IPS-20b (cell line): Measurements from ENCODE around the gene ZNHIT6.
A peak's percentile ranks its signal among the peaks of the same experiment; 100 is the strongest.

ENCODE experiments used
- H3K27ac ChIP-seq: one replicate; pipeline ENCODE4 v1.5.1; 2013; ENCODE audit warnings: low read length
- H3K27me3 ChIP-seq: 2 replicates; pipeline ENCODE4 v1.6.1; 2013; ENCODE audit warnings: mild to moderate bottlenecking, low read length, inconsistent platforms; ENCODE audit not compliant: insufficient read depth
- H3K36me3 ChIP-seq: 2 replicates; pipeline ENCODE4 v1.6.1; 2013; ENCODE audit warnings: low read depth, mild to moderate bottlenecking, inconsistent platforms, low read length, moderate library complexity; ENCODE audit not compliant: insufficient read depth
- H3K4me1 ChIP-seq: 2 replicates; pipeline ENCODE4 v1.6.1; 2013; ENCODE audit warnings: mild to moderate bottlenecking, control low read depth, inconsistent platforms, low read length, moderate library complexity; ENCODE audit not compliant: insufficient read depth
- H3K4me3 ChIP-seq: 2 replicates; pipeline ENCODE4 v1.5.1; 2013; ENCODE audit warnings: mild to moderate bottlenecking, low read length, inconsistent platforms
- H3K9ac ChIP-seq: 2 replicates; pipeline ENCODE4 v1.6.1; 2013; ENCODE audit warnings: low read depth, mild to moderate bottlenecking, inconsistent platforms, low read length, moderate library complexity
- H3K9me3 ChIP-seq: 2 replicates; pipeline ENCODE4 v1.6.1; 2013; ENCODE audit warnings: mild to moderate bottlenecking, low read depth, low read length, inconsistent platforms; ENCODE audit not compliant: insufficient read depth

ZNHIT6 gene

DNA sequence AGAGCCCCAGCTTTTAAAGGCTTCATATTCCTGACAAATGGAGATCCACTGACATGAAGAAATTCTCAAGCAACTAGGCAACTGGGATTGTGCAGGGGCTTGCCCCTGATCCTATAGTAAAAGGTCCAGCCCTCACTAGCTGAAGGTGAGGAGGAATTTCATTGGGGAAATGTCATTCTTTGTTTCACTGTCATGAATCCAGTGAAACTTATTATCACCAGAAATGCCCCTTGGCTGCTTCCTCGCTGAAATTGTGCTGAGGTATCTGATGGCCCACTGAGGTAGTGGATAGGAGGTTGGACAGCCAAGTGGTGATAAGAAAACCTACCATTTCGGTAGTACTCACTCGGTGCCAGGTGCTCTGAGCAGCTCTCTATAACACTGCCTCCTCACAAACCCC is 91.5 kb downstream of the ZNHIT6 start:
- no peak overlapping the region for H3K27ac ChIP-seq

DNA sequence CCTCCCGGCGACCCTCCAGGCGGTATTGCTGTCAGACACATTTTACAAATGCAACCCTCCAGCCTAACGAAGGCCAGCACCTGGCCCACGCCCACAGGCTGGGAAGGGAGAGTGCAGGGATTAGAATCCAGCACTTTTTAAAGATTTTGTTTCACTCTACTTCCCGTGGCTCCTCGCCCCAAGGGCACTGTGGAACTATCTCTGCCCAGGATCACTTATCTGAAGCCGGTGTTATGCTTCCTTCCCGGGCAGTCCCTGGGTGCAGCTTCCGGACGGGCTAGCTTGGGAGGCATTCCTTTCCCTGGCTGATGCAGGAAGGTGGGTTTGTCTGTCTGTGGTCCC is 91.9 kb downstream of the ZNHIT6 start:
- H3K27me3 ChIP-seq: no peaks in the 10 kb centered on the region
- H3K9ac ChIP-seq: no peak overlapping the region
- peaks cover 9% of the 10 kb centered on the region; the same call in 1 of the 2 replicates for H3K9me3 ChIP-seq
- H3K4me1 ChIP-seq: 0 out of 2 replicates have a peak, but pooled peaks cover 5% of the 10 kb centered on the region
- no peak overlapping the region for H3K27ac ChIP-seq
- H3K4me3 ChIP-seq: no peak overlapping the region
- H3K36me3 ChIP-seq: no peaks in the 10 kb centered on the region

More for the DNA sequence above, 91.5 kb downstream of the ZNHIT6 start:
- Histone ChIP-seq H3K4me1 (0 out of 2 replicates have a peak, but pooled peaks cover 5% of the 10 kb centered on the region), H3K27me3 (no peaks in the 10 kb centered on the region), H3K36me3 (no peaks in the 10 kb centered on the region), H3K4me3 (no peak overlapping the region), H3K9ac (no peak overlapping the region), H3K9me3 (peaks cover 13% of the 10 kb centered on the region)

DNA sequence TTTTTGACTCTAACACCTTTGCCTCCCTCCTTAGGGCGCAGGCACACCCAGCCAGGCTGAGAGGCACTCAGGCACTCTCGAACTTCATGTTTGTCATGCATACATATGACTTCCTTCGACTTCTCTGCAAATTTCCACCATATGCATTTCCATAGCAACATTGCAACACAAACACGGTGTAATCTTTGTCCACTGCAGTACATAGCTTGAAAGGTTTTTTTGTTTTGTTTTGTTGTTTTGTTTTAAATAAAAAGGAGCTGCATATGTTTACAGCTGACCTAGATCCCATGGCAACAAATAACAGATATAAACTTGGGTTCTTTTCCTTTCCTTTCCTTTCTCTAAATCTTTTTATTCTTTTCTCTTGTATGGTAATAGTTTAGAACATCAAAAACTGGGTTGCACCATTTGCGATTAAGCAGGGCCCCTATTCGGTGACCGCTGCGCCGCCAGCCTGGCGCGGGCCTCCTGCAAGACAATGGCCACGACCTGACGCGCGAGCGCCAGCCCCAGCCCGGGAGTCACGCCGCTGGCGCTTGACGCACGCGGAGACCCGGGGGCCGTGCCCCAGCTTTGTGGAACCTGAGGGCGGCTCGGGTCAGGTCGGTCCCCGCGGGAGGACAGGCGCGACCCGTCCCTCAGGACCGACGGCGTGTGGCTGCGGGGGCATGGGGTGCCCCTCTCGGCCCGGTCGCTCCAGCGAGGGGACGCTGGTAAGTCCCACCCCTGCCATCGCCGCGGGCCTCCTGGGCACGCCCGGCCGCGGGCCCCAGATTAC is 92.5 kb downstream of the ZNHIT6 start:
- H3K27me3 ChIP-seq: no peaks in the 10 kb centered on the region
- H3K27ac ChIP-seq: no peak overlapping the region
- no peak overlapping the region for H3K9ac ChIP-seq
- peaks cover 4% of the 10 kb centered on the region; the same call in 1 of the 2 replicates for H3K9me3 ChIP-seq
- no peak overlapping the region for H3K4me3 ChIP-seq
- 0 out of 2 replicates have a peak, but pooled peaks cover 5% of the 10 kb centered on the region for H3K4me1 ChIP-seq
- no peaks in the 10 kb centered on the region for H3K36me3 ChIP-seq

DNA sequence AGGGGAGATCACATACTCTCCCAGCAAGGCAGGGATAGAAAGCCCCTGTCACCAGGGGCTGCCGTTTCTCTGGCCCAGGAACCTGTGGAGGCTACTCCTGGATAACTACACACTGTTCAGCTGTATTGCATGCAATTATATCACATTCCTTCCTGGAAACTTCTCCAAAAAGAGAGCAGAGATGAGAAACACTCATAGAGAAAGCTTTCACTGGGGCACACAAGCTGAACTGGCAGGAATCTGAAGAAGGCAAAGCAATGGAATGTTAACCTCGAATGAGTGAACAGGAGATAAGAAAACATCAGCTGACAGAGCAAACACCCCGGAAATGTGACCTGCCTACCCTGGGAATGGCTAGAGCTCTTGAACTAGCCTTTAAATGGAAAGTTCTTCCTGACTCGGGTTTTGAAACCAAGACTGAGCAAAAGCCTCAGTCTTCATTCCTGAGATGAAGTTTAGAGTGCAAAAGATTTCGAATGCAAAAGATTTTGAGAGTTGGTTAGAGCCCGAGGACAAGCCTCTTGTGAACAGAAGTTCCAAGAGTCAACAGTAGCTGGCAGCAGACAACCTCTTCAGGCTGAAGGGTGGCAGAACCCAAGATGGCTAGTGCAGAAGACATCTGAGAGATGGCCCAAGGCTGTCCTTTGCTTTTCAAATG is 95.4 kb downstream of the ZNHIT6 start:
- Histone ChIP-seq H3K27ac (no peak overlapping the region), H3K9ac (no peak overlapping the region), H3K4me3 (no peak overlapping the region), H3K4me1 (peaks cover 13% of the 10 kb centered on the region), H3K9me3 (no peaks in the 10 kb centered on the region), H3K27me3 (no peaks in the 10 kb centered on the region), H3K36me3 (no peaks in the 10 kb centered on the region)

DNA sequence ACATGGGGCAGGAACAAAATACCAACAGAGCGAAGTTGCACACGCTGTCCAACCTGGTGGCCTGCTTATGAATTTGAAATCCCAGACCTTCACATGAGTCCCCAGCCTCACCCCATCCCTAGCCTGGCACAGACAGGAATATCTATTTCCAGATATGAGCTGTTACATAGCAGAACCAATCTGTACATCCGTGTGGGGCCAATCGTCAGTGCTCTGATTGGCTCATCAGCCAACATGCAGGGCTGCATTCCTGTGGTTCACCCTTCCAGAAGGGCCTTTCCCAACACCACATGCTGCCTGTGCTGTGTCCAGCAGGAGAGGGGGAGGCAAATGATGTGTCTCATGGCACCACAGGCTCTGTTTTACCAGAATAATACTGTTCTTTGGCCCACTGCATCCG is 96.4 kb downstream of the ZNHIT6 start:
- no peak overlapping the region for H3K4me3 ChIP-seq
- no peaks in the 10 kb centered on the region for H3K27me3 ChIP-seq
- H3K9me3 ChIP-seq: no peaks in the 10 kb centered on the region
- no peak overlapping the region for H3K9ac ChIP-seq
- peaks cover 19% of the 10 kb centered on the region for H3K4me1 ChIP-seq
- H3K27ac ChIP-seq: no peak overlapping the region
- no peaks in the 10 kb centered on the region for H3K36me3 ChIP-seq

DNA sequence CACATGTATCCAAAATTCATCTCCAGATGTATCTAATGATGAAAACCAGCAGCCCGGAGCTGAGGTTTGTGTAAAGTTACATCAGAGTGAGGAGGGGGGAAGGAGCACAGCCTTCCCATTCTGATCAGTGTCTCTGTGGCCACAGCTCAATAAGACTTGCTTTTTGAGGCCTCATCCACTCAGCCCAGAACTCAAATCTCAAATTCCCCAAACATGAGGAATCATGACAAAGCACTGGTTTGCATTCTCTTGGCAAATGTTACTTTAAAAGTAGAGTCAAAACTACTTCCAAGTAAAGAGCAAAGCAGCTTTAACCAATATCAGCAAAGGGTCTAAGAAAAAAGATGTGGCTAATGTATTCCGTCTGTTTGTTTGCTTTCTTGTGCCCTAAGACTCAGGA is 96.8 kb downstream of the ZNHIT6 start:
- Histone ChIP-seq H3K27ac (no peak overlapping the region), H3K4me1 (peaks cover 23% of the 10 kb centered on the region), H3K9ac (no peak overlapping the region), H3K36me3 (no peaks in the 10 kb centered on the region), H3K4me3 (no peak overlapping the region), H3K9me3 (no peaks in the 10 kb centered on the region), H3K27me3 (no peaks in the 10 kb centered on the region)

DNA sequence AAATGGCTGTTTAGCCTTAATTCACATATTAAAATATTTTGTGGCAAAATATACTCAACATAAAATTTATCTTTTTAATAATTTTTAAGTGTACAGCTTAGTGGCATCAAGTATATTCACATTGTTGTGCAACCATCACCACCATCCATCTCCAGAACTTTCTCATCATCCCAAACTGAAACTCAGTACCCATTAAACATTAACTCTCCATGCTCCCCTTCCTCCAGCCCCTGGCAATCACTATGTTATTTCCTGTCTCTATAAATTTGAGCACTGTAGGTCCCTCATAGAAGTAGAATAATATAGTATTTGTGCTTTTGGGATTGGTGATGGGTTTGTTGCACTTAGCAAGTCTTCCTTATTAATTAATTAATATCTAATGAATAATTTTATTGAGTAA is 98.3 kb downstream of the ZNHIT6 start:
- peaks cover 30% of the 10 kb centered on the region for H3K4me1 ChIP-seq
- H3K4me3 ChIP-seq: no peak overlapping the region
- no peaks in the 10 kb centered on the region for H3K27me3 ChIP-seq
- H3K27ac ChIP-seq: no peak overlapping the region
- no peaks in the 10 kb centered on the region for H3K36me3 ChIP-seq
- H3K9ac ChIP-seq: no peak overlapping the region
- no peaks in the 10 kb centered on the region for H3K9me3 ChIP-seq

DNA sequence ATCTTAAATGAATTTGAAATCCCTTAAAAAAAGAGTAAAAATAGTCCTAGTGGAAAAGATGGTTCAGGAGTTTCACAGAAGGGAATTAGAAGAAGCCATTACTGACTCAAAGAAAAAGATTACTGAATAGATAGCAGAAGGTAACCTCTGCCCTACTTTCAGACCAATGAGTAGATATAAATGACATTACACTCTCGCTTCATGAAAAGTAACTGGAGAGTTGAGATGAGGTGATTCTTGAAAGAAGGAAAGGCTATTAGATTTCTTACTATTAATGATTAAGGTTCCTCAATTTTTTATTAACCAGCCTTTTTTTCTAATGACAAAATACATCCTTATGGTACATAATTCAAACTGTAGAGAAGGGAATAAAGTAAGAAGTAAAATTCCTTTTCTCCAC is 99.4 kb downstream of the ZNHIT6 start:
- no peaks in the 10 kb centered on the region for H3K27me3 ChIP-seq
- H3K4me1 ChIP-seq: peaks cover 30% of the 10 kb centered on the region
- H3K36me3 ChIP-seq: no peaks in the 10 kb centered on the region
- H3K9me3 ChIP-seq: no peaks in the 10 kb centered on the region
- H3K9ac ChIP-seq: no peak overlapping the region
- no peak overlapping the region for H3K4me3 ChIP-seq
- H3K27ac ChIP-seq: no peak overlapping the region

DNA sequence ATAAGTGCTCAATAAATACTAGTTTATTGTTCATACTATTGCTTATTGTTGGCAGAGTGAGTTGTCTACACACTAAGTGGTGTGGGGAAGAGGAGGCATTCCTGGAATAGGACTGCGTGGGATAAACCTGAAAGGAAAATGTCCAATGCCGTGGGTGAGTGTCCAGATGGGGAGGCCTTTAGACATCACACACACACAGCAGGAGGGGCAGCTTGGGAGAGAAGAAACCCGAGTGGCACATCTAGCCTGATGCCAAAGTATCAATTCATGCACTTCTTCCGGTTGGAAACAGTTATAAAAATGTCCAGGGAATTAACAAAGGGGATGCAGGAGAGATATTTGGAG is 100.3 kb downstream of the ZNHIT6 start:
- H3K4me1 ChIP-seq: peaks cover 30% of the 10 kb centered on the region
- H3K27ac ChIP-seq: no peak overlapping the region
- H3K9ac ChIP-seq: peak overlapping the region; percentile 2; the same call in 1 of the 2 replicates
- H3K27me3 ChIP-seq: no peaks in the 10 kb centered on the region
- no peaks in the 10 kb centered on the region for H3K9me3 ChIP-seq
- no peaks in the 10 kb centered on the region for H3K36me3 ChIP-seq
- H3K4me3 ChIP-seq: no peak overlapping the region

DNA sequence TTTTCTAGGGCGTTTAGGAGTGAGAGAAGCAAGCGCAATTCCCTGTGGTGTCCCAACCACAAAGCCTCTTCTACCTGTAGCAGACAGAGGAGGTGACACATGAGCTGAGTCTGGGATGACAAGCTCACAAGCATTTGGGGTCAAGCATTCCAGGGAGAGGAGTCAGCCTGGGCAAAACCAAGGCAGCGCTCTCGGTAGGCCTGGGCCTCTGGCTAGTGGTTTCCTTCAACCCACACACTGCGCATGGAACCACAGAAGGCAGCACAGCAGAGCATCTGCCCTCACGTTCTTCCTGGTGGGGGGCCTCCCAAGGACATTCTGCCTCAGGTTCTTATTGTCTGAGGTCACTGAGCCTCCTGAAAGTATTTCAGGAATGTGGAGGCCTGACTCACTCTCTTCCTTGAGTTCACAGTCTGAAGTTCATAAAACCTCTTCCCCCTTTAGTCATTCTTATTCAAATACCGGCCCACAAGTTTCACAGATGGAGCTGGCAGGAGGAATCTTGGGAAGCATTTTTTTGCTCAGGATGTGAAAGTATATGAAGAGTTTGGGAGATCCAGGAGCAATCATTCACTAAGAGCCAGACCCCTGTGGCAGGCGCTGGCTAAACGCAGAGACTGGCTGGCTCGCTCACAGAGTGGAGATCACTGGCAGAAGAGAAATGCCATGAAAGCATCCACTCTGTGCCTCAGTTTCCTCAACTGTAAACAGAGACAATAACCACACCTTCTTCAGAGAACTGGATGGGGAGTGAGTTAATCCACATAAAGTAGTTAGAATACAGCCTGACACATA is 100.9 kb downstream of the ZNHIT6 start:
- Histone ChIP-seq H3K27me3 (no peaks in the 10 kb centered on the region), H3K27ac (peak overlapping the region; percentile 27), H3K4me1 (peaks cover 26% of the 10 kb centered on the region), H3K9me3 (no peaks in the 10 kb centered on the region), H3K9ac (peak overlapping the region; percentile 57; the same call in 1 of the 2 replicates), H3K4me3 (0 out of 2 replicates have a peak overlapping the region, but pooled peaks have one; percentile 22), H3K36me3 (no peaks in the 10 kb centered on the region)

DNA sequence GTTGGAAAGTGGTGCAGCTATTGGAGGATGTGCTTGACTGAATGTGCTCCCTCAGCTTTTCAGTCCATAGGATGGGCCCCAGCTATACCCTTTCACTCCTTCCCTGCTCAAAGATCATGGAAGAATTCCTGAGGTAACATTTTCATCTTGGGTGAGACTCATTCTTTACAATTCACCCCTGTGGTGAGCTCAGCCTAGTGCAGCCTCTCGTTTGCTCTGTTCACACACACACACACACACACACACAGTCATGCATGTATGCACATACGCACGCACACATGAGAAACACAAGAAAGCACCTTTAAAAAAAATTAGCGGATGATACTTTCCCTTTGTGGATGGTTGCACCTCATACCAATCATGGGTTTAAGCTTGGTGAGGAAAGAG is 101.8 kb downstream of the ZNHIT6 start:
- no peaks in the 10 kb centered on the region for H3K27me3 ChIP-seq
- H3K9me3 ChIP-seq: no peaks in the 10 kb centered on the region
- H3K4me1 ChIP-seq: peaks cover 26% of the 10 kb centered on the region
- H3K36me3 ChIP-seq: no peaks in the 10 kb centered on the region
- peak overlapping the region; percentile 27 for H3K27ac ChIP-seq
- H3K9ac ChIP-seq: no peak overlapping the region
- H3K4me3 ChIP-seq: no peak overlapping the region
